ENCODE results near the gene ZNF546.
"Not testable (repeated sequence)": the region's sequence is repeated elsewhere in the genome, so short reads cannot be mapped to it uniquely, and the experiment has no call there.

The ZNF546 gene

GRCh38 chr19:39983695-39984300 lies 13.1 kb upstream of the ZNF546 start:
- DNase-seq (ENCODE audit: insufficient read length, low spot score) (no peak), FAIRE-seq (no peak)

GRCh38 chr19:39986643-39987042 lies 10.2 kb upstream of the ZNF546 start:
- no peak for DNase-seq (ENCODE audit: insufficient read length, low spot score)
- peak; percentile 64 for FAIRE-seq

GRCh38 chr19:39987167-39987566 lies 9.7 kb upstream of the ZNF546 start:
- no peak for FAIRE-seq
- no peak for DNase-seq (ENCODE audit: insufficient read length, low spot score)

GRCh38 chr19:39987596-39987995 lies 9.3 kb upstream of the ZNF546 start:
- FAIRE-seq = peak; percentile 52

GRCh38 chr19:39993605-39994004 lies 3.3 kb upstream of the ZNF546 start:
- FAIRE-seq = no peak
- no peak for DNase-seq (ENCODE audit: insufficient read length, low spot score)

More at GRCh38 chr19:39987596-39987995, 9.3 kb upstream of the ZNF546 start:
- no peak for DNase-seq (ENCODE audit: insufficient read length, low spot score)

- no peak for FAIRE-seq
- DNase-seq (ENCODE audit: insufficient read length, low spot score) = no peak
These were observed 2.5 kb upstream of the ZNF546 start for GRCh38 chr19:39994361-39994760.

GRCh38 chr19:39995794-39996193 lies 1.1 kb upstream of the ZNF546 start:
- peak; percentile 40 for FAIRE-seq
- DNase-seq (ENCODE audit: insufficient read length, low spot score) = no peak

- DNase-seq (ENCODE audit: insufficient read length, low spot score) = peak; percentile 20
- FAIRE-seq = peak; percentile 33
These were observed 546 bp upstream of the ZNF546 start for GRCh38 chr19:39996218-39996810.

- FAIRE-seq (no peak), DNase-seq (ENCODE audit: insufficient read length, low spot score) (no peak)
These were observed 867 bp downstream of the ZNF546 start for GRCh38 chr19:39997638-39998216.

- FAIRE-seq = no peak
- no peak for DNase-seq (ENCODE audit: insufficient read length, low spot score)
These were observed 1.6 kb downstream of the ZNF546 start for GRCh38 chr19:39998501-39998900.

GRCh38 chr19:40005691-40006272 lies 8.9 kb downstream of the ZNF546 start:
- FAIRE-seq (no peak), DNase-seq (ENCODE audit: insufficient read length, low spot score) (no peak)

- DNase-seq (ENCODE audit: insufficient read length, low spot score) (no peak), FAIRE-seq (no peak)
These were observed 9.4 kb downstream of the ZNF546 start for GRCh38 chr19:40006273-40006691.

- no peak for DNase-seq (ENCODE audit: insufficient read length, low spot score)
- FAIRE-seq = no peak
These were observed 12.8 kb downstream of the ZNF546 start for GRCh38 chr19:40009674-40010073.

GRCh38 chr19:40013991-40014390 lies 17.1 kb downstream of the ZNF546 start:
- DNase-seq (ENCODE audit: insufficient read length, low spot score) (no peak), FAIRE-seq (no peak)

GRCh38 chr19:40023969-40024368 lies 27.1 kb downstream of the ZNF546 start:
- no peak for DNase-seq (ENCODE audit: insufficient read length, low spot score)
- no peak for FAIRE-seq

- FAIRE-seq = no peak
These were observed 29.2 kb downstream of the ZNF546 start for GRCh38 chr19:40025938-40026596.

GRCh38 chr19:40026597-40026970 lies 29.7 kb downstream of the ZNF546 start:
- FAIRE-seq (no peak), DNase-seq (ENCODE audit: insufficient read length, low spot score) (no peak)

More at GRCh38 chr19:40025938-40026596, 29.2 kb downstream of the ZNF546 start:
- DNase-seq (ENCODE audit: insufficient read length, low spot score) = no peak

GRCh38 chr19:40033989-40034560 lies 37.2 kb downstream of the ZNF546 start:
- DNase-seq (ENCODE audit: insufficient read length, low spot score) (no peak), FAIRE-seq (no peak)

GRCh38 chr19:40035996-40036395 lies 39.1 kb downstream of the ZNF546 start:
- FAIRE-seq = no peak

GRCh38 chr19:40038047-40038446 lies 41.2 kb downstream of the ZNF546 start:
- not testable (repeated sequence) for DNase-seq (ENCODE audit: insufficient read length, low spot score); FAIRE-seq

More at GRCh38 chr19:40035996-40036395, 39.1 kb downstream of the ZNF546 start:
- DNase-seq (ENCODE audit: insufficient read length, low spot score) = no peak

- not testable (repeated sequence) for FAIRE-seq; DNase-seq (ENCODE audit: insufficient read length, low spot score)
These were observed 44.9 kb downstream of the ZNF546 start for GRCh38 chr19:40041718-40042117.
